Uterus (tissue), 2 donors: ENCODE results near the gene KRT31.

Source experiments
- CTCF ChIP-seq, 4 experiments: fragments of 200-600 bp in 2 of 4; fragments of 450-650 bp in 2 of 4; sonication (generic) in 2 of 4; IDR thresholded peaks; one replicate each; pipeline ENCODE4 v1.5.1; 2016 to 2019; ENCODE audit warnings: antibody characterized with exemption in 4 of 4, mild to moderate bottlenecking in 2 of 4, moderate library complexity in 1 of 4
- POLR2A ChIP-seq, 2 donors: fragments of 450-650 bp; IDR thresholded peaks; one replicate each; pipeline ENCODE4 v1.6.1; 2016; ENCODE audit warnings: antibody characterized with exemption in 2 of 2, mild to moderate bottlenecking in 1 of 2, moderate library complexity in 1 of 2

GRCh38 chr17:41403404-41404023, 6.1 kb upstream of the KRT31 start:
- no peak for TF ChIP-seq CTCF (IDR thresholded peaks at IDR 0.05)
- TF ChIP-seq POLR2A (IDR thresholded peaks at IDR 0.05): no peak
